HepG2 (cell line): ENCODE data around the gene B4GALT3. TPM values are rescaled to one million over a fixed set of nuclear protein-coding genes. Genes with fewer than 3 reads are reported as not detected.

Experiments
- EED ChIP-seq: sonication (generic); formaldehyde crosslinking; IDR thresholded peaks from 2 replicates; pipeline ENCODE4 v1.5.0; 2020; ENCODE audit warnings: mild to moderate bottlenecking, missing genetic modification reagents
- MIER2 ChIP-seq: IDR thresholded peaks from 2 replicates; pipeline ENCODE4 v1.6.1; 2016; ENCODE audit warnings: missing biosample characterization, missing genetic modification reagents
- TBX3 ChIP-seq: fragments of 450-650 bp; IDR thresholded peaks from 2 replicates; pipeline ENCODE4 v1.6.1; 2017; ENCODE audit warnings: antibody characterized with exemption, mild to moderate bottlenecking, inconsistent platforms, borderline replicate concordance
- ZMYM4 ChIP-seq: sonication (generic); formaldehyde crosslinking; IDR thresholded peaks from 2 replicates; pipeline ENCODE4 v1.8.1; 2023; ENCODE audit warnings: mild to moderate bottlenecking, missing genetic modification reagents
- ZNF12 ChIP-seq: sonication (generic); formaldehyde crosslinking; IDR thresholded peaks from 2 replicates; pipeline ENCODE4 v1.5.0; 2020; ENCODE audit warnings: missing genetic modification reagents
- ZNF232 ChIP-seq: sonication (generic); formaldehyde crosslinking; IDR thresholded peaks from 2 replicates; pipeline ENCODE4 v1.4.0; 2020; ENCODE audit warnings: missing genetic modification reagents, borderline replicate concordance
- ZNF496 ChIP-seq: sonication (generic); formaldehyde crosslinking; IDR thresholded peaks from 2 replicates; pipeline ENCODE4 v1.8.1; 2023; ENCODE audit warnings: mild to moderate bottlenecking, moderate library complexity, missing genetic modification reagents; ENCODE audit not compliant: insufficient replicate concordance
- ZNF775 ChIP-seq: sonication (generic); formaldehyde crosslinking; IDR thresholded peaks from 2 replicates; pipeline ENCODE4 v1.4.0; 2020; ENCODE audit warnings: missing genetic modification reagents, mild to moderate bottlenecking, moderate library complexity, borderline replicate concordance
- polyA plus RNA-seq, 8 experiments: library from polyadenylated mRNA; depleted of rRNA in 3 of 8; stranded (reverse) in 7 of 8; unstranded in 1 of 8; fragments of >200 nt; fragmentation: Illumina TruSeq in 4 of 8; extraction: Trizol in 4 of 8; gene quantifications; 2 replicates each; pipeline versions ENCODE4 v1.2.1 to v1.2.3, GENCODE V29; 2011 to 2016; ENCODE audit warnings: low read depth in 4 of 8, missing spikeins in 1 of 8, mixed read lengths in 1 of 8; ENCODE audit not compliant: insufficient read depth in 1 of 8
- total RNA-seq, 5 experiments: library from RNA; depleted of rRNA; stranded (reverse); fragments of >200 nt; fragmentation: Illumina TruSeq; extraction: Trizol; gene quantifications; 2 replicates each; pipeline ENCODE4 v1.2.3, GENCODE V29; 2016; ENCODE audit warnings: low read depth in 1 of 5
- TF ChIP-seq, protein P1 (sequence below): sonication (generic); formaldehyde crosslinking; IDR thresholded peaks from 2 replicates; pipeline ENCODE4 v1.8.1; 2023; ENCODE audit warnings: missing genetic modification reagents, inconsistent platforms, borderline replicate concordance
- TF ChIP-seq, protein P2 (sequence below): sonication (generic); formaldehyde crosslinking; IDR thresholded peaks from 2 replicates; pipeline ENCODE4 v1.8.1; 2022; ENCODE audit warnings: low read depth, mild to moderate bottlenecking, missing genetic modification reagents
- TF ChIP-seq, protein P3 (sequence below): sonication (generic); formaldehyde crosslinking; IDR thresholded peaks from 2 replicates; pipeline ENCODE4 v1.4.0; 2020; ENCODE audit warnings: mild to moderate bottlenecking, low read depth, missing genetic modification reagents
- TF ChIP-seq, protein P4 (sequence below): sonication (generic); formaldehyde crosslinking; IDR thresholded peaks from 2 replicates; pipeline ENCODE4 v1.5.0; 2020; ENCODE audit warnings: missing genetic modification reagents, mild to moderate bottlenecking, borderline replicate concordance
- TF ChIP-seq, protein P5 (sequence below): sonication (generic); formaldehyde crosslinking; IDR thresholded peaks from 2 replicates; pipeline ENCODE4 v1.5.0; 2020; ENCODE audit warnings: mild to moderate bottlenecking, missing genetic modification reagents, borderline replicate concordance
- TF ChIP-seq, protein P6 (sequence below): sonication (generic); formaldehyde crosslinking; IDR thresholded peaks from 2 replicates; pipeline ENCODE4 v1.8.0; 2022; ENCODE audit warnings: mild to moderate bottlenecking, missing genetic modification reagents, moderate library complexity

Gene B4GALT3
- total and polyA plus RNA-seq, 2 of the 13 experiments (the other 11 are each of a cell fraction or from before 2014, with no cell fraction given): 35.6 to 40.4 TPM

DNA sequence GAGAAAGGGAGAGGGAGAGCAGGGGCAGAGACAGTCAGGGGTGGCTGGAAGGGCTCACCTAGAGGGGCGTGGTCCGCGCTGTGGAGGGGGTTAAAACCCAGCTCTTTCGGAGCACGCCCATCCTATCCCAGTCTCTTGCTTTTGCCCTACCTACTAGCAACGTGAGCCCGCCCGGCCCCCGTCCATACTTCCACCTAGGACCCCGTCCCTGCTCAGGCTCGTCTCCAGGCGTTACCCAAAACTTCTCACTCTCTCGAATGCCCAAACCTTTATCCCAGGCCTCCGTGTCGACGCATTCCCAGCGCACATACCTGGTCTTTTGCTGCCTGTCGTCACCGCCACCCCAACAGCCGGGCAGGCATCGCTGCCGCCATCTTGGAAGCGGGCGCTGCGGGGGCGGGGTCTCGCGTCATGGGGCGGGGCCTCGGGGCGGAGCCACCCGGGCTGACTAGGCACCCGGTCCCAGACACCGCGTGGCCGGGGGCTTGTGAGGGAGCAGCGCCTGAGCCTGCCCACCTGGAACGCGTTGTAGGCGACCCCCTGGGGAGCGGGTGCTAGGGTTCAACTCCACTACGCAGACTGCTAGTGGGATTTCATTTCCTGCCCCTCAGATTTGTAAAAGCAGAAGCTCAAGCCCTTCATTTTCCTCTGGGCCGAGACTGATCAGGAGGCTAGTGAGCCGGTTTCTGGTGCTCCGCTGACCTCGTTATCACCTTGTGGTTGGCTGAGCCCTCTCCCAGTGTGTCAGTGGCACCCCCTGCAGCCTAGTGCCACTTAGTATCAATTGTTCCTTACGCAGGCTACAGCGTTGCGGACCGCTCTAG lies at the start of gene B4GALT3 (continued):
- TF ChIP-seq, protein P1, sequence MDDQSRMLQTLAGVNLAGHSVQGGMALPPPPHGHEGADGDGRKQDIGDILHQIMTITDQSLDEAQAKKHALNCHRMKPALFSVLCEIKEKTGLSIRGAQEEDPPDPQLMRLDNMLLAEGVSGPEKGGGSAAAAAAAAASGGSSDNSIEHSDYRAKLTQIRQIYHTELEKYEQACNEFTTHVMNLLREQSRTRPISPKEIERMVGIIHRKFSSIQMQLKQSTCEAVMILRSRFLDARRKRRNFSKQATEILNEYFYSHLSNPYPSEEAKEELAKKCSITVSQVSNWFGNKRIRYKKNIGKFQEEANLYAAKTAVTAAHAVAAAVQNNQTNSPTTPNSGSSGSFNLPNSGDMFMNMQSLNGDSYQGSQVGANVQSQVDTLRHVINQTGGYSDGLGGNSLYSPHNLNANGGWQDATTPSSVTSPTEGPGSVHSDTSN: no peak
- TF ChIP-seq, protein P2, sequence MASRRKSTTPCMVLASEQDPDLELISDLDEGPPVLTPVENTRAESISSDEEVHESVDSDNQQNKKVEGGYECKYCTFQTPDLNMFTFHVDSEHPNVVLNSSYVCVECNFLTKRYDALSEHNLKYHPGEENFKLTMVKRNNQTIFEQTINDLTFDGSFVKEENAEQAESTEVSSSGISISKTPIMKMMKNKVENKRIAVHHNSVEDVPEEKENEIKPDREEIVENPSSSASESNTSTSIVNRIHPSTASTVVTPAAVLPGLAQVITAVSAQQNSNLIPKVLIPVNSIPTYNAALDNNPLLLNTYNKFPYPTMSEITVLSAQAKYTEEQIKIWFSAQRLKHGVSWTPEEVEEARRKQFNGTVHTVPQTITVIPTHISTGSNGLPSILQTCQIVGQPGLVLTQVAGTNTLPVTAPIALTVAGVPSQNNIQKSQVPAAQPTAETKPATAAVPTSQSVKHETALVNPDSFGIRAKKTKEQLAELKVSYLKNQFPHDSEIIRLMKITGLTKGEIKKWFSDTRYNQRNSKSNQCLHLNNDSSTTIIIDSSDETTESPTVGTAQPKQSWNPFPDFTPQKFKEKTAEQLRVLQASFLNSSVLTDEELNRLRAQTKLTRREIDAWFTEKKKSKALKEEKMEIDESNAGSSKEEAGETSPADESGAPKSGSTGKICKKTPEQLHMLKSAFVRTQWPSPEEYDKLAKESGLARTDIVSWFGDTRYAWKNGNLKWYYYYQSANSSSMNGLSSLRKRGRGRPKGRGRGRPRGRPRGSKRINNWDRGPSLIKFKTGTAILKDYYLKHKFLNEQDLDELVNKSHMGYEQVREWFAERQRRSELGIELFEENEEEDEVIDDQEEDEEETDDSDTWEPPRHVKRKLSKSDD (CRISPR knock-in tag): peak; percentile 95
- no peak for TF ChIP-seq ZNF775 (CRISPR knock-in tag)
- TF ChIP-seq MIER2 (CRISPR knock-in tag): no peak; the same call in 1 of the 2 replicates
- no peak for TF ChIP-seq ZNF496 (CRISPR knock-in tag)
- TF ChIP-seq TBX3: 0 out of 2 replicates have a peak, but pooled peaks have one; percentile 35
- TF ChIP-seq, protein P3, sequence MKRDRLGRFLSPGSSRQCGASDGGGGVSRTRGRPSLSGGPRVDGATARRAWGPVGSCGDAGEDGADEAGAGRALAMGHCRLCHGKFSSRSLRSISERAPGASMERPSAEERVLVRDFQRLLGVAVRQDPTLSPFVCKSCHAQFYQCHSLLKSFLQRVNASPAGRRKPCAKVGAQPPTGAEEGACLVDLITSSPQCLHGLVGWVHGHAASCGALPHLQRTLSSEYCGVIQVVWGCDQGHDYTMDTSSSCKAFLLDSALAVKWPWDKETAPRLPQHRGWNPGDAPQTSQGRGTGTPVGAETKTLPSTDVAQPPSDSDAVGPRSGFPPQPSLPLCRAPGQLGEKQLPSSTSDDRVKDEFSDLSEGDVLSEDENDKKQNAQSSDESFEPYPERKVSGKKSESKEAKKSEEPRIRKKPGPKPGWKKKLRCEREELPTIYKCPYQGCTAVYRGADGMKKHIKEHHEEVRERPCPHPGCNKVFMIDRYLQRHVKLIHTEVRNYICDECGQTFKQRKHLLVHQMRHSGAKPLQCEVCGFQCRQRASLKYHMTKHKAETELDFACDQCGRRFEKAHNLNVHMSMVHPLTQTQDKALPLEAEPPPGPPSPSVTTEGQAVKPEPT: peak; percentile 71
- TF ChIP-seq, protein P4, sequence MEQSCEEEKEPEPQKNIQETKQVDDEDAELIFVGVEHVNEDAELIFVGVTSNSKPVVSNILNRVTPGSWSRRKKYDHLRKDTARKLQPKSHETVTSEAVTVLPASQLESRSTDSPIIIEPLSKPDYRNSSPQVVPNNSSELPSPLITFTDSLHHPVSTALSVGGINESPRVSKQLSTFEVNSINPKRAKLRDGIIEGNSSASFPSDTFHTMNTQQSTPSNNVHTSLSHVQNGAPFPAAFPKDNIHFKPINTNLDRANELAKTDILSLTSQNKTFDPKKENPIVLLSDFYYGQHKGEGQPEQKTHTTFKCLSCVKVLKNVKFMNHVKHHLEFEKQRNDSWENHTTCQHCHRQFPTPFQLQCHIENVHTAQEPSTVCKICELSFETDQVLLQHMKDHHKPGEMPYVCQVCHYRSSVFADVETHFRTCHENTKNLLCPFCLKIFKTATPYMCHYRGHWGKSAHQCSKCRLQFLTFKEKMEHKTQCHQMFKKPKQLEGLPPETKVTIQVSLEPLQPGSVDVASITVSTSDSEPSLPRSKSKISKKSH: no peak
- TF ChIP-seq, protein P5, sequence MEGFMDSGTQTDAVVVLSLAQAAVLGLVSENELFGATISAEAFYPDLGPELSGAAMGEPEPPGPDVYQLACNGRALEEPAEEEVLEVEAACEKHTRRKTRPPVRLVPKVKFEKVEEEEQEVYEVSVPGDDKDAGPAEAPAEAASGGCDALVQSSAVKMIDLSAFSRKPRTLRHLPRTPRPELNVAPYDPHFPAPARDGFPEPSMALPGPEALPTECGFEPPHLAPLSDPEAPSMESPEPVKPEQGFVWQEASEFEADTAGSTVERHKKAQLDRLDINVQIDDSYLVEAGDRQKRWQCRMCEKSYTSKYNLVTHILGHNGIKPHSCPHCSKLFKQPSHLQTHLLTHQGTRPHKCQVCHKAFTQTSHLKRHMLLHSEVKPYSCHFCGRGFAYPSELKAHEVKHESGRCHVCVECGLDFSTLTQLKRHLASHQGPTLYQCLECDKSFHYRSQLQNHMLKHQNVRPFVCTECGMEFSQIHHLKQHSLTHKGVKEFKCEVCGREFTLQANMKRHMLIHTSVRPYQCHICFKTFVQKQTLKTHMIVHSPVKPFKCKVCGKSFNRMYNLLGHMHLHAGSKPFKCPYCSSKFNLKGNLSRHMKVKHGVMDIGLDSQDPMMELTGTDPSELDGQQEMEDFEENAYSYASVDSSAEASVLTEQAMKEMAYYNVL (CRISPR knock-in tag): peak; percentile 91
- no peak; the same call in 1 of the 2 replicates for TF ChIP-seq EED (CRISPR knock-in tag)
- TF ChIP-seq ZNF232: peak; percentile 68; the same call in 1 of the 2 replicates
- TF ChIP-seq ZMYM4 (CRISPR knock-in tag): no peak; the same call in 1 of the 2 replicates
- no peak; the same call in 1 of the 2 replicates for TF ChIP-seq ZNF12
- TF ChIP-seq, protein P6, sequence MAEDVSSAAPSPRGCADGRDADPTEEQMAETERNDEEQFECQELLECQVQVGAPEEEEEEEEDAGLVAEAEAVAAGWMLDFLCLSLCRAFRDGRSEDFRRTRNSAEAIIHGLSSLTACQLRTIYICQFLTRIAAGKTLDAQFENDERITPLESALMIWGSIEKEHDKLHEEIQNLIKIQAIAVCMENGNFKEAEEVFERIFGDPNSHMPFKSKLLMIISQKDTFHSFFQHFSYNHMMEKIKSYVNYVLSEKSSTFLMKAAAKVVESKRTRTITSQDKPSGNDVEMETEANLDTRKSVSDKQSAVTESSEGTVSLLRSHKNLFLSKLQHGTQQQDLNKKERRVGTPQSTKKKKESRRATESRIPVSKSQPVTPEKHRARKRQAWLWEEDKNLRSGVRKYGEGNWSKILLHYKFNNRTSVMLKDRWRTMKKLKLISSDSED: no peak
